Liver (tissue), 9 donors: ENCODE data around the gene TSKS. TPM values are rescaled to one million over a fixed set of nuclear protein-coding genes. Genes with fewer than 3 reads are reported as not detected.

ENCODE experiments used
- DNase-seq: peaks from one replicate; pipeline ENCODE4 v3.0.0-alpha.2; 2017; ENCODE audit warnings: low spot score
- H3K27ac ChIP-seq, 2 donors: one replicate each; pipeline ENCODE4 v1.7.0; 2013; ENCODE audit warnings: inconsistent platforms in 2 of 2, low read length in 2 of 2, control low read depth in 1 of 2, low read depth in 1 of 2, mild to moderate bottlenecking in 1 of 2
- H3K27me3 ChIP-seq, 4 donors: one replicate each; pipeline versions ENCODE4 v1.6.1 to v1.7.0; 2013; ENCODE audit warnings: low read length in 3 of 4, inconsistent platforms in 1 of 4, mild to moderate bottlenecking in 1 of 4, moderate library complexity in 1 of 4; ENCODE audit not compliant: control insufficient read depth in 4 of 4, insufficient read depth in 4 of 4
- H3K36me3 ChIP-seq, 4 donors: one replicate each; pipeline versions ENCODE4 v1.6.1 to v1.7.0; 2013; ENCODE audit warnings: low read length in 3 of 4, mild to moderate bottlenecking in 3 of 4, low read depth in 1 of 4, moderate library complexity in 1 of 4; ENCODE audit not compliant: control insufficient read depth in 4 of 4, insufficient read depth in 3 of 4
- H3K4me1 ChIP-seq, 4 donors: one replicate each; pipeline versions ENCODE4 v1.6.1 to v1.7.0; 2013; ENCODE audit warnings: low read length in 3 of 4, mild to moderate bottlenecking in 3 of 4, moderate library complexity in 1 of 4; ENCODE audit not compliant: control insufficient read depth in 4 of 4, insufficient read depth in 4 of 4
- H3K4me3 ChIP-seq, 3 donors: one replicate each; pipeline versions ENCODE4 v1.6.1 to v1.7.0; 2013; ENCODE audit warnings: low read length in 3 of 3, control low read depth in 1 of 3, low read depth in 1 of 3, mild to moderate bottlenecking in 1 of 3
- H3K9ac ChIP-seq, 2 donors: one replicate each; pipeline ENCODE4 v1.7.0; 2013; ENCODE audit warnings: low read length in 2 of 2, mild to moderate bottlenecking in 2 of 2, moderate library complexity in 2 of 2, control low read depth in 1 of 2, low read depth in 1 of 2
- H3K9me3 ChIP-seq, 4 donors: one replicate each; pipeline versions ENCODE4 v1.6.1 to v1.7.0; 2013; ENCODE audit warnings: low read length in 3 of 4; ENCODE audit not compliant: control insufficient read depth in 4 of 4
- ATF3 ChIP-seq: IDR thresholded peaks from 2 replicates; pipeline ENCODE4 v1.6.1; 2016; ENCODE audit warnings: antibody characterized with exemption
- CTCF ChIP-seq: fragments of 150-350 bp; IDR thresholded peaks from 2 replicates; pipeline ENCODE4 v1.5.1; 2017; ENCODE audit warnings: improper control_type of control experiment, low read depth, low read length; ENCODE audit not compliant: missing input control
- EGR1 ChIP-seq, 2 donors: IDR thresholded peaks; 2 replicates each; pipeline ENCODE4 v1.6.1; 2016 to 2018; ENCODE audit warnings: antibody characterized with exemption in 2 of 2, low read depth in 2 of 2
- FOXA1 ChIP-seq: IDR thresholded peaks from 2 replicates; pipeline ENCODE4 v1.6.1; 2016; ENCODE audit warnings: antibody characterized with exemption
- FOXA2 ChIP-seq: IDR thresholded peaks from 2 replicates; pipeline ENCODE4 v1.6.1; 2016; ENCODE audit warnings: antibody characterized with exemption
- GABPA ChIP-seq, 2 donors: IDR thresholded peaks in 1 of 2; conservative IDR thresholded peaks in 1 of 2; 2 replicates each; pipeline ENCODE4 v1.6.1; 2016; ENCODE audit warnings: antibody characterized with exemption in 2 of 2, mild to moderate bottlenecking in 1 of 2, moderate library complexity in 1 of 2
- HNF4A ChIP-seq, 2 donors: conservative IDR thresholded peaks; 2 replicates each; pipeline ENCODE4 v1.6.1; 2016; ENCODE audit warnings: antibody characterized with exemption in 2 of 2, mild to moderate bottlenecking in 2 of 2
- HNF4G ChIP-seq: IDR thresholded peaks from 2 replicates; pipeline ENCODE4 v1.6.1; 2016; ENCODE audit warnings: antibody characterized with exemption
- JUND ChIP-seq, 2 donors: IDR thresholded peaks; 2 replicates each; pipeline ENCODE4 v1.6.1; 2016; ENCODE audit warnings: antibody characterized with exemption in 2 of 2
- MAX ChIP-seq: IDR thresholded peaks from 2 replicates; pipeline ENCODE4 v1.6.1; 2016; ENCODE audit warnings: antibody characterized with exemption
- NR2F2 ChIP-seq: IDR thresholded peaks from 2 replicates; pipeline ENCODE4 v1.6.1; 2016; ENCODE audit warnings: antibody characterized with exemption
- RAD21 ChIP-seq, 2 donors: IDR thresholded peaks; 2 replicates each; pipeline ENCODE4 v1.6.1; 2016; ENCODE audit warnings: antibody characterized with exemption in 2 of 2, mild to moderate bottlenecking in 2 of 2
- REST ChIP-seq: IDR thresholded peaks from 2 replicates; pipeline ENCODE4 v1.6.1; 2016; ENCODE audit warnings: antibody characterized with exemption, mild to moderate bottlenecking
- RXRA ChIP-seq, 2 donors: IDR thresholded peaks; 2 replicates each; pipeline ENCODE4 v1.6.1; 2017 to 2018; ENCODE audit warnings: antibody characterized with exemption in 2 of 2, mild to moderate bottlenecking in 1 of 2
- SP1 ChIP-seq: IDR thresholded peaks from 2 replicates; pipeline ENCODE4 v1.6.1; 2018; ENCODE audit warnings: antibody characterized with exemption, mild to moderate bottlenecking
- TAF1 ChIP-seq: conservative IDR thresholded peaks from 2 replicates; pipeline ENCODE4 v1.6.1; 2016; ENCODE audit warnings: antibody characterized with exemption, mild to moderate bottlenecking
- ZBTB33 ChIP-seq: IDR thresholded peaks from 2 replicates; pipeline ENCODE4 v1.6.1; 2016; ENCODE audit warnings: antibody characterized with exemption
- WGBS: extraction: QIAGEN DNeasy Blood & Tissue Kit; methylation state at CpG from one replicate; pipeline ENCODE4 v1.1.7; 2013; 5-methylcytosine and 5-hydroxymethylcytosine counted together
- polyA plus RNA-seq, 2 donors: library from polyadenylated mRNA; stranded (reverse) in 1 of 2; unstranded in 1 of 2; fragments of 200-250 nt in 1 of 2; fragments of >200 nt in 1 of 2; fragmentation: Nextera tagmentation in 1 of 2; extraction: Ambion mirVana in 1 of 2; gene quantifications; one replicate each; pipeline versions ENCODE4 v1.2.1 to v1.2.3, GENCODE V29; 2013 to 2015
- total RNA-seq, 2 donors: library from RNA; depleted of rRNA; stranded (reverse); fragments of >200 nt; gene quantifications; one replicate each; pipeline ENCODE4 v1.2.3, GENCODE V29; 2014
- donor health status: healthy.
- donor health status: healthy.
- donor health status: healthy.
- donor health status: healthy.
- donor health status: healthy.

TSKS gene
- total and polyA plus RNA-seq, 4 donors, result 0.07 to 0.61 (median 0.08) TPM; not detected in 1

- Histone ChIP-seq H3K36me3 (peaks cover 4 to 21% (median 17%) of the 10 kb centered on the region in 4 donors), H3K4me1 (peaks cover 0 to 2% (median 0%) of the 10 kb centered on the region in 4 donors), H3K27me3 (no peaks in the 10 kb centered on the region), H3K9ac (no peak overlapping the region), H3K9me3 (no peaks in the 10 kb centered on the region), H3K4me3 (no peak overlapping the region), H3K27ac (peak overlapping the region in 1 of 2 donors; percentile 6)
- TF ChIP-seq RAD21 (IDR thresholded peaks at IDR 0.05) (no peak), SP1 (no peak), JUND (IDR thresholded peaks at IDR 0.05) (no peak), FOXA1 (no peak), HNF4G (no peak), EGR1 (IDR thresholded peaks at IDR 0.05; ENCODE audit: low read depth in 2 of 2) (no peak), REST (no peak), GABPA (IDR thresholded peaks at IDR 0.05 in 1 of 2, conservative IDR thresholded peaks at IDR 0.05 in 1 of 2) (no peak), CTCF (no peak), MAX (no peak)
- WGBS, result 94% methylated on average over 7 of the region's 7 CpGs
- no peak for DNase-seq
These were observed 18.3 kb upstream of the TSKS start for GRCh38 chr19:49781394-49781793.

- H3K9ac ChIP-seq, result no peak overlapping the region
- H3K4me3 ChIP-seq, result no peak overlapping the region
- H3K4me1 ChIP-seq, result peaks cover 0 to 2% (median 0%) of the 10 kb centered on the region in 4 donors
- peaks cover 4 to 20% (median 17%) of the 10 kb centered on the region in 4 donors for H3K36me3 ChIP-seq
- WGBS, result 93% methylated on average over 8 of the region's 8 CpGs
- peak overlapping the region in 1 of 2 donors; percentile 6 for H3K27ac ChIP-seq
- no peak for DNase-seq
- H3K27me3 ChIP-seq, result no peaks in the 10 kb centered on the region
- H3K9me3 ChIP-seq, result no peaks in the 10 kb centered on the region
- TF ChIP-seq FOXA2 (no peak), EGR1 (IDR thresholded peaks at IDR 0.05; ENCODE audit: low read depth in 2 of 2) (no peak), RXRA (IDR thresholded peaks at IDR 0.05) (no peak), NR2F2 (no peak), HNF4G (no peak), ATF3 (no peak), TAF1 (no peak), FOXA1 (no peak), CTCF (no peak), REST (no peak), ZBTB33 (no peak), GABPA (IDR thresholded peaks at IDR 0.05 in 1 of 2, conservative IDR thresholded peaks at IDR 0.05 in 1 of 2) (no peak), RAD21 (IDR thresholded peaks at IDR 0.05) (no peak), HNF4A (conservative IDR thresholded peaks at IDR 0.05) (no peak), SP1 (no peak), MAX (no peak), JUND (IDR thresholded peaks at IDR 0.05) (no peak)
These were observed 17.8 kb upstream of the TSKS start for GRCh38 chr19:49780861-49781260.
